Lower leg skin (tissue), 4 donors: ENCODE results near the gene ADAMTS6. TPM values are rescaled to one million over a fixed set of nuclear protein-coding genes. Genes with fewer than 3 reads are reported as not detected.

ENCODE experiments used
- DNase-seq, 2 donors: peaks; one replicate each; pipeline ENCODE4 v3.0.0-alpha.2; 2019; ENCODE audit warnings: low spot score in 2 of 2
- H3K4me3 ChIP-seq: fragments of 200-600 bp; sonication (generic); 2 replicates; pipeline ENCODE4 v1.5.1; 2017; ENCODE audit warnings: mild to moderate bottlenecking, low read depth; ENCODE audit not compliant: poor library complexity, severe bottlenecking
- CTCF ChIP-seq, 3 donors: fragments of 450-650 bp; IDR thresholded peaks; one replicate each; pipeline ENCODE4 v1.5.1; 2016; ENCODE audit warnings: antibody characterized with exemption in 3 of 3, mild to moderate bottlenecking in 3 of 3, moderate library complexity in 2 of 3
- POLR2A ChIP-seq, 2 donors: fragments of 450-650 bp; IDR thresholded peaks; one replicate each; pipeline ENCODE4 v1.6.1; 2016 to 2017; ENCODE audit warnings: antibody characterized with exemption in 2 of 2, mild to moderate bottlenecking in 1 of 2, moderate library complexity in 1 of 2
- WGBS, 2 donors: methylation state at CpG; one replicate each; pipeline ENCODE4 v1.1.5; 2018; 5-methylcytosine and 5-hydroxymethylcytosine counted together
- intact Hi-C: fragments of 100-400 bp; cut with DNase I; formaldehyde crosslinking; loops from one replicate; pipeline ENCODE4 v1.15.0; 2023; ENCODE audit warnings: low total_unique reads
- total RNA-seq, 4 donors: library from RNA; depleted of rRNA; stranded (reverse); fragments of >200 nt; gene quantifications; one replicate each; pipeline ENCODE4 v1.1.0, GENCODE V29; 2016

Gene ADAMTS6
- total RNA-seq, 4 donors from 2014 or later = 0.42 to 1.1 (median 0.82) TPM

GRCh38 chr5:65100911-65101631, 380.6 kb downstream of the ADAMTS6 start:
- WGBS, 2 donors = 62 to 63% methylated on average over 9 of the region's 9 CpGs
- TF ChIP-seq POLR2A (IDR thresholded peaks at IDR 0.05) (no peak), CTCF (IDR thresholded peaks at IDR 0.05) (no peak)
- no peak overlapping the region for H3K4me3 ChIP-seq
- intact Hi-C loops = no loop called here
- no peak for DNase-seq

Other genes with a start within 250 kb of the ADAMTS6 start
- gene CENPK, start 81.2 kb upstream of the ADAMTS6 start, total RNA-seq = 1 to 10 TPM in 3 of 4 donors, under 1 TPM in 1; 0.72 to 1.8 (median 1.3) TPM
- 10 to 100 TPM; 25.0 to 39.7 (median 29.2) TPM for gene PPWD1, start 81.4 kb upstream of the ADAMTS6 start, total RNA-seq
- gene TRIM23, start 142.4 kb upstream of the ADAMTS6 start, total RNA-seq = 10 to 100 TPM; 13.9 to 20.4 (median 14.8) TPM
- 1 to 10 TPM; 2.0 to 4.4 (median 2.6) TPM for gene SHLD3, start 143.1 kb upstream of the ADAMTS6 start, total RNA-seq
- 10 to 100 TPM; 11.4 to 18.1 (median 14.2) TPM for gene TRAPPC13, start 143.1 kb upstream of the ADAMTS6 start, total RNA-seq
- 1 to 10 TPM; 5.8 to 6.4 (median 6.0) TPM for gene SGTB, start 240.2 kb upstream of the ADAMTS6 start, total RNA-seq
- gene NLN, start 240.3 kb upstream of the ADAMTS6 start, total RNA-seq = 10 to 100 TPM; 14.0 to 18.8 (median 16.4) TPM